Left lung (tissue), 10 donors: ENCODE results near the gene IMP4. TPM values are rescaled to one million over a fixed set of nuclear protein-coding genes. Genes with fewer than 3 reads are reported as not detected.

ENCODE experiments used
- ATAC-seq: fragments of 200-7000 bp; cut with Tn5 transposase; one replicate; pipeline ENCODE4 v1.9.1; 2020; ENCODE audit warnings: moderate library complexity
- DNase-seq, 4 donors: peaks; one replicate each; pipeline ENCODE4 v3.0.0-alpha.2; 2013 to 2020
- H3K27ac ChIP-seq, 2 donors: fragments of 200-600 bp; sonication (generic) in 1 of 2; one replicate each; pipeline versions ENCODE4 v1.5.0 to v1.8.0; 2020 to 2021
- H3K27me3 ChIP-seq, 2 donors: fragments of 200-600 bp; sonication (generic) in 1 of 2; one replicate each; pipeline versions ENCODE4 v1.5.0 to v1.8.0; 2020 to 2021
- H3K36me3 ChIP-seq, 2 donors: fragments of 200-600 bp; sonication (generic) in 1 of 2; one replicate each; pipeline versions ENCODE4 v1.5.0 to v1.8.0; 2020 to 2021
- H3K4me1 ChIP-seq, 2 donors: fragments of 200-600 bp; one replicate each; pipeline ENCODE4 v1.8.0; 2021
- H3K4me3 ChIP-seq, 2 donors: fragments of 200-600 bp; sonication (generic) in 1 of 2; one replicate each; pipeline versions ENCODE4 v1.5.0 to v1.8.0; 2020 to 2021; ENCODE audit warnings: mild to moderate bottlenecking in 1 of 2
- H3K9me3 ChIP-seq, 2 donors: fragments of 200-600 bp; sonication (generic) in 1 of 2; one replicate each; pipeline versions ENCODE4 v1.5.0 to v1.8.0; 2020 to 2021
- CTCF ChIP-seq, 2 donors: fragments of 200-600 bp; sonication (generic) in 1 of 2; IDR thresholded peaks; one replicate each; pipeline versions ENCODE4 v1.5.0 to v1.8.0; 2021; ENCODE audit warnings: antibody characterized with exemption in 2 of 2
- intact Hi-C, 2 donors: fragments of 100-400 bp; cut with DNase I; formaldehyde crosslinking; loops; one replicate each; pipeline versions ENCODE4 v1.11.2 to v1.14.2; 2022
- polyA plus RNA-seq, 6 donors: library from polyadenylated mRNA; unstranded; fragments of 120-200 nt; gene quantifications; one replicate each; pipeline ENCODE4 v1.2.1, GENCODE V29; 2013; ENCODE audit not compliant: insufficient read length in 6 of 6
- total RNA-seq, 2 donors: library from RNA; stranded (reverse); fragmentation: NEBNext Ultra II Directional; extraction: Animal tissue kit (Norgen Biotek cat#: 25700); gene quantifications; one replicate each; pipeline ENCODE4 v1.2.1, GENCODE V29; 2021
- donor health status: DM: no; HTN: yes; CAD: no.
- donor health status: DM: no; HTN: no; CAD: no.

IMP4 gene
- total and polyA plus RNA-seq, 8 donors, result 29.2 to 82.2 (median 34.3) TPM

- Histone ChIP-seq H3K27me3 (peaks cover 0 to 15% of the 10 kb centered on the region in 2 donors), H3K4me3 (no peak overlapping the region), H3K9me3 (no peaks in the 10 kb centered on the region), H3K4me1 (peaks cover 8 to 25% of the 10 kb centered on the region in 2 donors), H3K36me3 (no peaks in the 10 kb centered on the region), H3K27ac (no peak overlapping the region)
- intact Hi-C loops, result no loop called here
- DNase-seq (no peak), ATAC-seq (no peak)
- no peak for TF ChIP-seq CTCF (IDR thresholded peaks at IDR 0.05)
Measured at GRCh38 chr2:130393318-130393910, 50.7 kb downstream of the IMP4 start.

Other genes with a start within 250 kb of the IMP4 start
- gene POTEF, start 213.7 kb upstream of the IMP4 start, total RNA-seq, result not detected
- under 1 TPM in 5 of 6 donors, not detected in 1; 0.06 to 0.47 (median 0.17) TPM for gene POTEF, start 213.7 kb upstream of the IMP4 start, polyA plus RNA-seq
- gene CCDC74B, start 197.8 kb upstream of the IMP4 start, total RNA-seq, result 1 to 10 TPM; 1.1 to 2.4 TPM
- 1 to 10 TPM; 3.0 to 5.0 (median 4.2) TPM for gene CCDC74B, start 197.8 kb upstream of the IMP4 start, polyA plus RNA-seq
- gene SMPD4, start 161.3 kb upstream of the IMP4 start, total RNA-seq, result 10 to 100 TPM; 37.9 to 44.8 TPM
- 10 to 100 TPM; 60.7 to 82.4 (median 63.7) TPM for gene SMPD4, start 161.3 kb upstream of the IMP4 start, polyA plus RNA-seq
- 100 to 1,000 TPM; 151 to 178 TPM for gene MZT2B, start 160.6 kb upstream of the IMP4 start, total RNA-seq
- gene MZT2B, start 160.6 kb upstream of the IMP4 start, polyA plus RNA-seq, result 100 to 1,000 TPM in 3 of 6 donors, 10 to 100 TPM in 3; 67.7 to 168 (median 94.0) TPM
- gene TUBA3E, start 144.5 kb upstream of the IMP4 start, total RNA-seq, result not detected
- under 1 TPM in 2 of 6 donors, not detected in 4; 0.14 to 0.20 TPM for gene TUBA3E, start 144.5 kb upstream of the IMP4 start, polyA plus RNA-seq
- 10 to 100 TPM; 66.7 to 74.7 TPM for gene PTPN18, start 13.2 kb downstream of the IMP4 start, total RNA-seq
- 10 to 100 TPM; 35.1 to 42.4 (median 37.7) TPM for gene PTPN18, start 13.2 kb downstream of the IMP4 start, polyA plus RNA-seq
- not detected for gene POTEI, start 166.4 kb downstream of the IMP4 start, total RNA-seq
- 1 to 10 TPM in 1 of 6 donors, under 1 TPM in 5; 0.45 to 1.1 (median 0.73) TPM for gene POTEI, start 166.4 kb downstream of the IMP4 start, polyA plus RNA-seq
- not detected for gene CFC1B, start 178.3 kb downstream of the IMP4 start, total RNA-seq
- not detected for gene CFC1B, start 178.3 kb downstream of the IMP4 start, polyA plus RNA-seq